UCSD-AML1 (cell line): Measurements from ENCODE around the gene CABP5.

Experiments
- DNase-seq: peaks from one replicate; lab custom pipeline; 2025; ENCODE audit not compliant: unreplicated experiment; lab: John Stamatoyannopoulos, UW

CABP5 gene

GRCh38 chr19:48033604-48034003 is 10.3 kb downstream of the CABP5 start:
- DNase-seq = no peak

GRCh38 chr19:48030073-48030472 is 13.8 kb downstream of the CABP5 start:
- no peak for DNase-seq

- DNase-seq = no peak
Observed at GRCh38 chr19:48029431-48029830, 14.4 kb downstream of the CABP5 start.

- DNase-seq = no peak
Observed at GRCh38 chr19:48025480-48025879, 18.4 kb downstream of the CABP5 start.

- no peak for DNase-seq
Observed at GRCh38 chr19:48023518-48023917, 20.4 kb downstream of the CABP5 start.

GRCh38 chr19:48023011-48023410 is 20.9 kb downstream of the CABP5 start:
- DNase-seq = no peak

GRCh38 chr19:48020686-48021085 is 23.2 kb downstream of the CABP5 start:
- DNase-seq = no peak

- DNase-seq = no peak
Observed at GRCh38 chr19:48010932-48011758, 32.7 kb downstream of the CABP5 start.

GRCh38 chr19:48006762-48007161 is 37.1 kb downstream of the CABP5 start:
- DNase-seq = no peak

- no peak for DNase-seq
Observed at GRCh38 chr19:48004236-48004635, 39.6 kb downstream of the CABP5 start.

GRCh38 chr19:48000846-48001245 is 43.0 kb downstream of the CABP5 start:
- no peak for DNase-seq

GRCh38 chr19:47998800-47999199 is 45.1 kb downstream of the CABP5 start:
- DNase-seq = no peak

- no peak for DNase-seq
Observed at GRCh38 chr19:47996230-47996727, 47.6 kb downstream of the CABP5 start.

- DNase-seq = no peak
Observed at GRCh38 chr19:47994209-47994802, 49.6 kb downstream of the CABP5 start, which contains the start of gene ELSPBP1. TSS of gene ELSPBP1 (plus strand) at chr19:47994632. CDS start at chr19:48008668, 14,036 bp downstream.

- DNase-seq = no peak
Observed at GRCh38 chr19:47992070-47992469, 51.8 kb downstream of the CABP5 start, which contains the start of gene BSPH1. TSS of gene BSPH1 (minus strand) at chr19:47992170. CDS start at chr19:47992081, 89 bp downstream.

GRCh38 chr19:47991191-47991808 is 52.6 kb downstream of the CABP5 start:
- no peak for DNase-seq
